Ramos (cell line): ENCODE data around the gene WDR46.

Experiments
- in situ Hi-C: fragments of 300-500 bp; cut with MboI; formaldehyde crosslinking; loops from one replicate; pipeline ENCODE4 v1.14.3; 2022; ENCODE audit warnings: low sequenced_read_pairs; ENCODE audit not compliant: unreplicated experiment

The WDR46 gene

GRCh38 chr6:33314515-33314942, 25.5 kb upstream of the WDR46 start:
- in situ Hi-C loops = no loop called here

GRCh38 chr6:33313709-33314514, 24.9 kb upstream of the WDR46 start, which contains the start of gene TAPBP:
TSS of gene TAPBP (minus strand) at chr6:33314078. CDS start at chr6:33314041, 37 bp downstream.
- in situ Hi-C loops = no loop called here

GRCh38 chr6:33313105-33313708, 24.2 kb upstream of the WDR46 start:
- in situ Hi-C loops = no loop called here

- in situ Hi-C loops = no loop called here
These were observed 23.5 kb upstream of the WDR46 start for GRCh38 chr6:33312361-33313104.

- in situ Hi-C loops = no loop called here
These were observed 17.3 kb upstream of the WDR46 start for GRCh38 chr6:33306356-33306755.

- in situ Hi-C loops = no loop called here
These were observed 16.0 kb upstream of the WDR46 start for GRCh38 chr6:33305052-33305451.

GRCh38 chr6:33304216-33304615, 15.2 kb upstream of the WDR46 start:
- in situ Hi-C loops = no loop called here

- in situ Hi-C loops = no loop called here
These were observed 12.8 kb upstream of the WDR46 start for GRCh38 chr6:33301877-33302276.

- in situ Hi-C loops = no loop called here
These were observed 10.4 kb upstream of the WDR46 start for GRCh38 chr6:33299237-33299944.

GRCh38 chr6:33298773-33299236, 9.8 kb upstream of the WDR46 start, which contains the start of gene RGL2:
TSS of gene RGL2 (minus strand) at chr6:33298942. CDS start at chr6:33298610, 332 bp downstream.
- in situ Hi-C loops = no loop called here

- in situ Hi-C loops = no loop called here
These were observed 9.1 kb upstream of the WDR46 start for GRCh38 chr6:33297956-33298772.

GRCh38 chr6:33297406-33297955, 8.4 kb upstream of the WDR46 start:
- in situ Hi-C loops = no loop called here

- in situ Hi-C loops = no loop called here
These were observed 7.9 kb upstream of the WDR46 start for GRCh38 chr6:33296797-33297405.

GRCh38 chr6:33295621-33296369, 6.8 kb upstream of the WDR46 start:
- in situ Hi-C loops = no loop called here

- in situ Hi-C loops = no loop called here
These were observed 5.2 kb upstream of the WDR46 start for GRCh38 chr6:33294086-33294823.

- in situ Hi-C loops = no loop called here
These were observed 4.1 kb upstream of the WDR46 start for GRCh38 chr6:33292996-33293682.

GRCh38 chr6:33290459-33290858, 1.4 kb upstream of the WDR46 start:
- in situ Hi-C loops = no loop called here
